Uterine smooth muscle cell (primary cell): ENCODE results near the gene CDC40. TPM values are rescaled to one million over a fixed set of nuclear protein-coding genes. Genes with fewer than 3 reads are reported as not detected.

ENCODE experiments used
- total RNA-seq: library from RNA; depleted of rRNA; stranded (reverse); fragments of >200 nt; gene quantifications from 2 replicates; pipeline ENCODE4 v1.2.3, GENCODE V29; 2014

Gene CDC40
- 24.7 and 25.1 TPM in 2 replicates for total RNA-seq

DNA sequence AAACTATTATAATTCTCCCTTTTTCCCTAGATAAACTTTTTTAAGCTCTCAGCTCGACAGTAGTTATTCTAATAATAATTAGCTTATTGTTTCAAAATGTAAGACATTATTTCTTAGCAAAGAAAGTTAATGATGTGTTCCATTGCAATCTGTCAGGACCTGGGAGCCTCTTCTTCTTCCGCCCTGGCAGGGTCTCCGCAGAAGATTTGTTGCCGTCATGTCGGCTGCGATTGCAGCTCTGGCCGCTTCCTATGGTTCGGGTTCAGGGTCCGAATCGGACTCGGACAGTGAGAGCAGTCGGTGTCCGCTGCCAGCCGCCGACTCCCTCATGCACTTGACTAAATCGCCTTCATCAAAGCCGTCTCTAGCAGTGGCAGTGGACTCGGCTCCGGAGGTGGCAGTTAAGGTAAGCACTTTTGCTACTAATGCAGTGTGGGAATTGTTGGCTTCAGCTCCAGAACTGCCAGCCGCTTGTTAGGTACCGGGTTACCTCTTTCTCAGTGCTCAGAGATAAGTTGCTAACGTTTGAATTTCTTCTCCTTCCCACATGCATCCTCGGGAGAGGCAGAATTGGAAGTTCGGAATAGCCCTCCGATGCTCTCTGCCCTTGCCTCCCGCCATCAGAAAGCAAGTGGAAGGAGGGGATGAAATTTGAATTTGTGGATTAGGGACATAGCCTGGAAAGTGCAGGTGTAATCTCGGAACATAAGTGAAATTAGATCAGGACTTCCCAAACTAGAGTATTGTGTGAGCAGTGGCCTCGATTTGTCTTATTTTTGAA, at the start of gene CDC40:
Gene CDC40 (plus strand): TSS at position 200 of the 781 bp plus-strand sequence. CDS start 18 bp downstream, at position 218.

GRCh38 chr6:110179406-110180227, 610 bp upstream of the CDC40 start, which contains the start of gene WASF1:
Gene WASF1, minus strand, starts transcription at chr6:110179670. Its CDS starts 52,069 bp downstream, at chr6:110127601.

Other genes starting within 250 kb of the CDC40 start
- gene GPR6, start 202.1 kb upstream of the CDC40 start, total RNA-seq, result not detected in 2 replicates
- gene WASF1, start 757 bp upstream of the CDC40 start, total RNA-seq, result 9.0 and 10.7 TPM in 2 replicates
- gene METTL24, start 177.9 kb downstream of the CDC40 start, total RNA-seq, result 0.50 and 0.55 TPM in 2 replicates
- 2.9 and 3.0 TPM in 2 replicates for gene DDO, start 235.1 kb downstream of the CDC40 start, total RNA-seq